Kidney epithelial cell (primary cell): ENCODE data around the gene KLF1. TPM values are rescaled to one million over a fixed set of nuclear protein-coding genes. Genes with fewer than 3 reads are reported as not detected.

Experiments used
- DNase-seq: peaks from one replicate; pipeline ENCODE4 v3.0.0-alpha.2; 2010; ENCODE audit warnings: low read depth
- H3K27me3 ChIP-seq: 2 replicates; pipeline ENCODE4 v1.6.0; 2011; ENCODE audit warnings: low read length; ENCODE audit not compliant: control insufficient read depth, insufficient read depth
- H3K36me3 ChIP-seq: 2 replicates; pipeline ENCODE4 v1.5.1; 2011; ENCODE audit warnings: low read length; ENCODE audit not compliant: control insufficient read depth, insufficient read depth
- H3K4me3 ChIP-seq: 2 replicates; pipeline ENCODE4 v1.5.1; 2011; ENCODE audit warnings: low read depth, mild to moderate bottlenecking, control low read depth, low read length
- CTCF ChIP-seq: IDR thresholded peaks from 2 replicates; pipeline ENCODE4 v1.5.1; 2011; ENCODE audit warnings: mild to moderate bottlenecking, moderate library complexity, low read length, control low read depth, inconsistent platforms; ENCODE audit not compliant: insufficient read depth, poor library complexity, severe bottlenecking
- total RNA-seq: library from RNA; depleted of rRNA; stranded (reverse); fragments of >200 nt; gene quantifications from 2 replicates; pipeline ENCODE4 v1.2.3, GENCODE V29; 2015

Gene KLF1
- total RNA-seq, 1 donor from 2014 or later, result not detected

- DNase-seq, result no peak
- Histone ChIP-seq H3K27me3 (no peaks in the 10 kb centered on the region), H3K36me3 (no peaks in the 10 kb centered on the region), H3K4me3 (no peak overlapping the region)
- TF ChIP-seq CTCF, result no peak
Measured at GRCh38 chr19:12913851-12914690, 27.1 kb upstream of the KLF1 start.

GRCh38 chr19:12913011-12913561, 26.1 kb upstream of the KLF1 start:
- TF ChIP-seq CTCF, result no peak
- no peaks in the 10 kb centered on the region for H3K36me3 ChIP-seq
- H3K27me3 ChIP-seq, result no peaks in the 10 kb centered on the region
- no peak for DNase-seq
- H3K4me3 ChIP-seq, result no peak overlapping the region

- Histone ChIP-seq H3K36me3 (no peaks in the 10 kb centered on the region), H3K27me3 (no peaks in the 10 kb centered on the region), H3K4me3 (no peak overlapping the region)
- no peak for DNase-seq
- TF ChIP-seq CTCF, result no peak
Measured at GRCh38 chr19:12912571-12912970, 25.6 kb upstream of the KLF1 start.

- Histone ChIP-seq H3K27me3 (no peaks in the 10 kb centered on the region), H3K36me3 (no peaks in the 10 kb centered on the region), H3K4me3 (no peak overlapping the region)
- DNase-seq, result no peak
- TF ChIP-seq CTCF, result no peak
Measured at GRCh38 chr19:12907166-12907565, 20.2 kb upstream of the KLF1 start.

GRCh38 chr19:12899891-12900518, 13.0 kb upstream of the KLF1 start:
- no peak for DNase-seq
- H3K36me3 ChIP-seq, result no peaks in the 10 kb centered on the region
- H3K4me3 ChIP-seq, result no peak overlapping the region
- no peaks in the 10 kb centered on the region for H3K27me3 ChIP-seq
- no peak for TF ChIP-seq CTCF
